Activated CD4-positive, alpha-beta T cell treated with anti-CD3 and anti-CD28 coated beads, Interleukin-2, amount 50 U/mL, for 48 hours (primary cell): Measurements from ENCODE around the gene BAZ1B.
"Not testable (repeated sequence)": the region's sequence is repeated elsewhere in the genome, so short reads cannot be mapped to it uniquely, and the experiment has no call there.

ENCODE experiments used
- DNase-seq, 2 experiments: peaks; one replicate each; pipeline ENCODE4 v3.0.0-alpha.2; 2020

BAZ1B gene, protein sequence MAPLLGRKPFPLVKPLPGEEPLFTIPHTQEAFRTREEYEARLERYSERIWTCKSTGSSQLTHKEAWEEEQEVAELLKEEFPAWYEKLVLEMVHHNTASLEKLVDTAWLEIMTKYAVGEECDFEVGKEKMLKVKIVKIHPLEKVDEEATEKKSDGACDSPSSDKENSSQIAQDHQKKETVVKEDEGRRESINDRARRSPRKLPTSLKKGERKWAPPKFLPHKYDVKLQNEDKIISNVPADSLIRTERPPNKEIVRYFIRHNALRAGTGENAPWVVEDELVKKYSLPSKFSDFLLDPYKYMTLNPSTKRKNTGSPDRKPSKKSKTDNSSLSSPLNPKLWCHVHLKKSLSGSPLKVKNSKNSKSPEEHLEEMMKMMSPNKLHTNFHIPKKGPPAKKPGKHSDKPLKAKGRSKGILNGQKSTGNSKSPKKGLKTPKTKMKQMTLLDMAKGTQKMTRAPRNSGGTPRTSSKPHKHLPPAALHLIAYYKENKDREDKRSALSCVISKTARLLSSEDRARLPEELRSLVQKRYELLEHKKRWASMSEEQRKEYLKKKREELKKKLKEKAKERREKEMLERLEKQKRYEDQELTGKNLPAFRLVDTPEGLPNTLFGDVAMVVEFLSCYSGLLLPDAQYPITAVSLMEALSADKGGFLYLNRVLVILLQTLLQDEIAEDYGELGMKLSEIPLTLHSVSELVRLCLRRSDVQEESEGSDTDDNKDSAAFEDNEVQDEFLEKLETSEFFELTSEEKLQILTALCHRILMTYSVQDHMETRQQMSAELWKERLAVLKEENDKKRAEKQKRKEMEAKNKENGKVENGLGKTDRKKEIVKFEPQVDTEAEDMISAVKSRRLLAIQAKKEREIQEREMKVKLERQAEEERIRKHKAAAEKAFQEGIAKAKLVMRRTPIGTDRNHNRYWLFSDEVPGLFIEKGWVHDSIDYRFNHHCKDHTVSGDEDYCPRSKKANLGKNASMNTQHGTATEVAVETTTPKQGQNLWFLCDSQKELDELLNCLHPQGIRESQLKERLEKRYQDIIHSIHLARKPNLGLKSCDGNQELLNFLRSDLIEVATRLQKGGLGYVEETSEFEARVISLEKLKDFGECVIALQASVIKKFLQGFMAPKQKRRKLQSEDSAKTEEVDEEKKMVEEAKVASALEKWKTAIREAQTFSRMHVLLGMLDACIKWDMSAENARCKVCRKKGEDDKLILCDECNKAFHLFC (N-terminal part only)

GRCh38 chr7:73522105-73522872, at the start of gene BAZ1B:
Gene BAZ1B (minus strand): TSS chr7:73522293. CDS start chr7:73521933, 360 bp downstream.
- peak; percentile 97 for DNase-seq

DNA sequence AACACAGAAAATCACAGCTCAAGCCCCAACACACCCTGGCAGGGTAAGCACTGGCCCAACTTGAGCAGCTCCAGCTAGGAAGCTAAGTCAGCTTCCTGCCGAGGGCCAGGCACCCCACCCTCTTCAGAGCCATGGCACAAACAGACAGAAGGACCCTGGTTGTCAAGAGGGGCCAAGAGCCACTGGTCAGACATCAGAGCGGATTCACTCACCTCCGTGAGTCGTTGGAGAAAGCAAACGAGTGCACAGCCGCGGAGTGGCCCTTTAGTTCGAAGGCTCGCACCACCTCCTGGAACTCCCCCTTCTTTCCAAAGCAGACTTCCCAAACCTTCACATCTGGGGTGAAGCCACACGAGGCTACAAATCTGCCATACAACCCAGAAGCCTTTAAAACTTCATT, 48.9 kb upstream of the BAZ1B start:
- DNase-seq, result no peak

GRCh38 chr7:73570521-73570920, 48.4 kb upstream of the BAZ1B start:
- no peak for DNase-seq

- no peak for DNase-seq
These were observed 47.0 kb upstream of the BAZ1B start for GRCh38 chr7:73569042-73569608.

GRCh38 chr7:73567846-73568685, 46.0 kb upstream of the BAZ1B start:
- DNase-seq, result no peak

DNA sequence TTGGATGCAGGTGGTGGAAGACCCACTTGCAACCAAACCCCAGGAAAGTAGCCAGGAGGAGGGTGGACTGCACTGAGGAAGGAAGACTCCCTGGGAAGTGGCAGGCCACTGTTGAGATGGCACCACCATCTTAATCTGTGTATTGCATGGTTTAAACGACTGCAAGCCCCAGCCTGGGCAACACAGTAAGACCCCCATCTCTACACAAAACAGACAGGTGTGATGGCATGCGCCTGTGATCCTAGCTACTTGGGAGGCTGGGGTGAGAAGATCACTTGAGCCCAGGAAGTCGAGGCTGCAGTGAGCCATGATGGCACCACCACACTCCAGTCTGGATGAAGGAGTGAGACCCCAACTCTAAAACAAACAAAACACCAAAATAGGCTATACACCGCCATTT, 45.0 kb upstream of the BAZ1B start:
- no peak for DNase-seq

DNA sequence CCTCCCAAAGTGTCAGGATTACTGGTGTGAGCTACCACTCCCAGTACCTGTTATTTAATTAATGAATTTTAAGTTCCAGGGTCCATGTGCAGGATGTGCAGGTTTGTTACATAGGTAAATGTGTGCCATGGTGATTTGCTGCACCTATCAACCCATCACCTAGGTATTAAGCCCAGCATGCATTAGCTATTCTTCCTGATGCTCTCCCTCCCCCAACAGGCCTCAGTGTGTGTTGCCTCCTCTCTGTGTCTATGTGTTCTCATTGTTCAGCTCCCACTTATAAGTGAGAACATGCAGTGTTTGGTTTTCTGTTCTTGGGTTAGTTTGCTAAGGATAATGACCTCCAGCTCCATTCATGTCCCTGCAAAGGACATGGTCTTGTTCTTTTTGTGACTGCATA, 44.3 kb upstream of the BAZ1B start:
- DNase-seq, result not testable (repeated sequence)

DNA sequence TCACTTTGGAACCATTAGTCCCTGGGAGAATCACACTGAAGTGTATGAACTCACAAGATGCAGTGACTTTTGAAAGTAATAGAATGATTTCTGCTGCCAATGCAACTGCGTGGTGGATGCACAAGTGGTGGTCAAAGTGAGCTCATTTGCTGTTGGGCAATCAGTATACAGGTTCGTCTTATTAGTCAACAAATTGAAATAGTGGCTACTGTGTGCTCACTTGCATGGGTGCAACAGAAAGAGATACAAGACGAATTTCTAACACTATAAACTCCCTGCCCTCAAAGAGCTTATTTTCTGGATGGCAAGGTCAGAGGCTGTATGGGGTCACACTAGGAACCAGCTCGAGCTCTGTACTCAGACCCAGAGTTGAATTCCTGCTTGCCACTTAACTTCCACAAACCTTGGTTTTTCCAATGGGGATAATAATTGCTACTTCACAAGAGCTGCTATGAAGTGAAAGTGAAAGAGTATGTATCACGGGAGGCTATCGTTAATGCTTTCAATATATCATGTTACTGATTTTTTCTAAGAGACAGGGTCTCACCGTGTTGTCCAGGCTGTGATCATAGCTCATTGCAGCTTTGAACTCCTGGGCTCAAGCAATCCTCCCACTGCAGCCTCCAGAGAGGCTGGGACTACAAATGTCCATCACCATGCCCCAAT, 43.7 kb upstream of the BAZ1B start:
- DNase-seq, result no peak

DNA sequence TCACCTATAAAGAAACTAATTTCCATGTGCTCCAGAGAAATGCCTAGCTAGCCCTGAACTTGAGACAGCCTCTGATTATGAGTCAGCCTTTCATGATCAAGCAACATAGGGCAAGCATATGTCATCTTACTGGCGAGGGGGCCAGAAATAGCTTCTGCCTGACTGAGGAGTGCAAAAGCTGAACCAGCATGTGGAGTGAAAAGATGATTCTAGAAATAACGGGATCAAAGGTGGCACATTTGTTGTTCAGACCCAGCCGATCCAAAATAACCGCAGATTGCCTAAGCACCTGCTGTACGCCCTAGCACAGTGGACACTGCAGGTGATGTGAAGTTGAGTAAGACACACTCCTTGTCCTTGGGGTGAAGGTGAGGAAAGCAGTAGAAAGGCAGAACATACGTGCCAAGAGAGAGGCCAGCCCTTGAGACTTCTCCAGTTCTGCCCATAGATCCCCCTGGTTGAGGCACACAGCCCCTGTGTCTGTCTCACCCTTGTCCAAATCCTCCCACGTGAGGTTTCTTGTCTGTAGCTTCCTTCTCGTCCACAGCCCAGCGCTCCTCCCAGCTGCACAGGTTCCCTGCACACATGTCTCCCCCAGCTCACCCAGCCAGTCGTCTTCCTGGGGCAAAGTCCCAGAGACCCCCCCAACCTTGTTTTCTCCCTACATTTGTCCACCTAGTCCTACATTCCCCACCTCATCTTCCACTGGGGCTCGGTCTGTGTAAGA, 38.2 kb upstream of the BAZ1B start:
- DNase-seq, result no peak

DNA sequence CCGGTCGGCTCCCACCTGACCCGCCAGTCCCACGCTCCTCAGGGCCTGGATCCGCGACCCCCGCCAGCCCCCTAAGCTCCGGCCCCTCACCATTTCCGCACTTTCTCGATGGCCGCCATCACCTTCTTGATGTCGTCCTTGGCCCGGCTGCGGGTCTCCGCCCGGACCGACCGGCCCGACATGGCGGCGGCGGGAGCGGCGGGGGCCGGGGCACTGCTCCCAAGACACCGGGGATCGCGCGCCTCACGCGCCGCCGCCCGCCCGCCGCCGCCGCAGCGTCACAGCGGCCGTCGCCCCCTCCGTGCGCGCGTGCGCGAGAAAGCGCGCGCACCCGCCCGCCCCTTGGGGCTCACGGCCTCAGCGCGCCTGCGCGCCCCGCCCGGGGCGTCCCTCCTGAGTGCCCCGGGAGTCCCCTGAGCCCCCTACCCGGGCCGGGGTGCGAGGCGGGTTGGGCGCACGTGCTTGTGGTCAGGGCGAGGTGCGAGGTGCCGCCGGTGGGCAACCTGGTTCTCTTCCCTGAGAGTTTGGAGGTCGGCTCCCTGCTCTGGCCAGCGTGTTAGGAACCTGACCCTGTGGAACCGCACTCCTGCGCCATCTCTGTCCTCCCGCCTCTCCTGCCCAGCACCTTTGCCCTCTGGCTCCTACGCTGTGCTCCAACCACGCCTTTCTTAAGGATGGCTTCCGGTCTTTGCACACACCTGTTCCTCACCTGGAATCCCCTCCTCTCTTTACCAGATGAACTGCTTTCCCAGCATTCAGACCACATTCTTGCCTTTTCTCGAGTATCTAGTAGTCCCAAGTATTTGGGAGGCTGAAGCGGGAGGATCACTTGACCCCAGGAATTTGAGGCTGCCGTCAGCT, 35.5 kb upstream of the BAZ1B start, which contains the start of gene BCL7B:
BCL7B (minus strand) TSS at position 294 of the 861 bp plus-strand sequence; CDS start at position 182, 112 bp downstream.
- peak; percentile 72 to 76 for DNase-seq

GRCh38 chr7:73557108-73557396, 35.0 kb upstream of the BAZ1B start:
- DNase-seq, result peak; percentile 90 to 93

- DNase-seq, result no peak
These were observed 34.4 kb upstream of the BAZ1B start for GRCh38 chr7:73556208-73557107.

GRCh38 chr7:73555411-73555982, 33.4 kb upstream of the BAZ1B start:
- DNase-seq, result no peak

DNA sequence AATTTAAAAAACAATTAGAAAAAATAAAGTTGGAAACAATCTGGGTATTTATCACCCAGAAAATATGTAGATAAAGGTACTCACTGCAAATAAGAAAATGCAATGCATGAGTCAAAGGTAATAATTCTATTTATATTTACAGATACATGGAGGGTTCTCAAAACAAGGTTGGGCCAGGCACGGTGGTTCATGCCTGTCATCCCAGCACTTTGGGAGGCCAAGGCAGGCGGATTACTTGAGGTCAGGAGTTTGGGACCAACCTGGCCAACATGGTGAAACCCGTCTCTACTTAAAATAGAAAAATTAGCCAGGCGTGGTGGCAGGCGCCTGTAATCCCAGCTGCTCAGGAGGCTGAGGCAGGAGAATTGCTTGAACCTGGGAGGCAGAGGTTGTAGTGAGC, 28.0 kb upstream of the BAZ1B start:
- DNase-seq, result not testable (repeated sequence)

GRCh38 chr7:73549176-73549575, 27.1 kb upstream of the BAZ1B start:
- DNase-seq, result no peak

GRCh38 chr7:73547841-73548240, 25.7 kb upstream of the BAZ1B start:
- no peak for DNase-seq

- no peak for DNase-seq
These were observed 22.6 kb upstream of the BAZ1B start for GRCh38 chr7:73544678-73545077.
